ENCODE data around the gene GRK3. TPM values are rescaled to one million over a fixed set of nuclear protein-coding genes. Genes with fewer than 3 reads are reported as not detected.

The GRK3 gene
- total RNA-seq, 1 donor from 2014 or later, result 7.1 TPM

GRCh38 chr22:25742918-25743708 lies 178.6 kb downstream of the GRK3 start:
- H3K27me3 Mint-ChIP-seq (ENCODE audit: unreplicated experiment), result peaks cover 5% of the 10 kb centered on the region
- H3K27ac Mint-ChIP-seq (ENCODE audit: unreplicated experiment), result no peak overlapping the region
- H3K9me3 Mint-ChIP-seq (ENCODE audit: unreplicated experiment), result no peaks in the 10 kb centered on the region
- DNase-seq (ENCODE audit: low spot score), result no peak
- H3K4me1 Mint-ChIP-seq (ENCODE audit: unreplicated experiment), result no peaks in the 10 kb centered on the region
- no peaks in the 10 kb centered on the region for H3K36me3 Mint-ChIP-seq (ENCODE audit: low read depth, unreplicated experiment)
- H3K4me3 Mint-ChIP-seq (ENCODE audit: unreplicated experiment), result no peak overlapping the region
- TF ChIP-seq, protein P1, sequence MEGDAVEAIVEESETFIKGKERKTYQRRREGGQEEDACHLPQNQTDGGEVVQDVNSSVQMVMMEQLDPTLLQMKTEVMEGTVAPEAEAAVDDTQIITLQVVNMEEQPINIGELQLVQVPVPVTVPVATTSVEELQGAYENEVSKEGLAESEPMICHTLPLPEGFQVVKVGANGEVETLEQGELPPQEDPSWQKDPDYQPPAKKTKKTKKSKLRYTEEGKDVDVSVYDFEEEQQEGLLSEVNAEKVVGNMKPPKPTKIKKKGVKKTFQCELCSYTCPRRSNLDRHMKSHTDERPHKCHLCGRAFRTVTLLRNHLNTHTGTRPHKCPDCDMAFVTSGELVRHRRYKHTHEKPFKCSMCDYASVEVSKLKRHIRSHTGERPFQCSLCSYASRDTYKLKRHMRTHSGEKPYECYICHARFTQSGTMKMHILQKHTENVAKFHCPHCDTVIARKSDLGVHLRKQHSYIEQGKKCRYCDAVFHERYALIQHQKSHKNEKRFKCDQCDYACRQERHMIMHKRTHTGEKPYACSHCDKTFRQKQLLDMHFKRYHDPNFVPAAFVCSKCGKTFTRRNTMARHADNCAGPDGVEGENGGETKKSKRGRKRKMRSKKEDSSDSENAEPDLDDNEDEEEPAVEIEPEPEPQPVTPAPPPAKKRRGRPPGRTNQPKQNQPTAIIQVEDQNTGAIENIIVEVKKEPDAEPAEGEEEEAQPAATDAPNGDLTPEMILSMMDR (IDR thresholded peaks at IDR 0.05; ENCODE audit: unreplicated experiment), result no peak

GRCh38 chr22:25744694-25745093 lies 180.2 kb downstream of the GRK3 start:
- H3K27me3 Mint-ChIP-seq (ENCODE audit: unreplicated experiment), result peaks cover 8% of the 10 kb centered on the region
- no peak overlapping the region for H3K4me3 Mint-ChIP-seq (ENCODE audit: unreplicated experiment)
- H3K4me1 Mint-ChIP-seq (ENCODE audit: unreplicated experiment), result no peaks in the 10 kb centered on the region
- H3K27ac Mint-ChIP-seq (ENCODE audit: unreplicated experiment), result no peak overlapping the region
- no peaks in the 10 kb centered on the region for H3K9me3 Mint-ChIP-seq (ENCODE audit: unreplicated experiment)
- H3K36me3 Mint-ChIP-seq (ENCODE audit: low read depth, unreplicated experiment), result no peaks in the 10 kb centered on the region
- TF ChIP-seq, protein P1 (IDR thresholded peaks at IDR 0.05; ENCODE audit: unreplicated experiment), result no peak
- no peak for DNase-seq (ENCODE audit: low spot score)

- no peak for DNase-seq (ENCODE audit: low spot score)
- TF ChIP-seq, protein P1 (IDR thresholded peaks at IDR 0.05; ENCODE audit: unreplicated experiment), result no peak
- H3K27me3 Mint-ChIP-seq (ENCODE audit: unreplicated experiment), result peaks cover 8% of the 10 kb centered on the region
- H3K27ac Mint-ChIP-seq (ENCODE audit: unreplicated experiment), result no peak overlapping the region
- H3K9me3 Mint-ChIP-seq (ENCODE audit: unreplicated experiment), result no peaks in the 10 kb centered on the region
- H3K4me1 Mint-ChIP-seq (ENCODE audit: unreplicated experiment), result no peaks in the 10 kb centered on the region
- no peak overlapping the region for H3K4me3 Mint-ChIP-seq (ENCODE audit: unreplicated experiment)
- no peaks in the 10 kb centered on the region for H3K36me3 Mint-ChIP-seq (ENCODE audit: low read depth, unreplicated experiment)
Observed at GRCh38 chr22:25745341-25746011, 181.0 kb downstream of the GRK3 start.

DNA sequence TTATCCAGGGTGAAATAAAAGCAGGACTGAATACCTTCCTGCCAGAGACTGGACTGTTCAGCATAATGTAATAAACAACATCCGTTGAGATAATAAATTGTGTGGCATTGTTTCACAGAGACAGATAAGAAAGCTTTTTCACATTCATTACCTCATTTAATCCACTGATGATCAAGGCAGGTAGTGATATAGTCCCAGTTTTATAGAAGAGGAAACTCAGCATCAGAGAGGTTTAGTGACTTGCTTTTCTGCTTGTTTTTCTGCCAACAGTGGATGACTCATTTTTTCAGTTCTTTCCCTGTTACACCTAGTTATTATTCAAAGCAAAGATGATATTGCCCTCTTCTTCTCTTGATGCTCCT lies 181.5 kb downstream of the GRK3 start:
- Mint-ChIP-seq H3K4me1 (ENCODE audit: unreplicated experiment) (no peaks in the 10 kb centered on the region), H3K9me3 (ENCODE audit: unreplicated experiment) (no peaks in the 10 kb centered on the region), H3K27me3 (ENCODE audit: unreplicated experiment) (peaks cover 8% of the 10 kb centered on the region), H3K27ac (ENCODE audit: unreplicated experiment) (no peak overlapping the region), H3K36me3 (ENCODE audit: low read depth, unreplicated experiment) (no peaks in the 10 kb centered on the region), H3K4me3 (ENCODE audit: unreplicated experiment) (no peak overlapping the region)
- TF ChIP-seq, protein P1 (IDR thresholded peaks at IDR 0.05; ENCODE audit: unreplicated experiment), result no peak
- no peak for DNase-seq (ENCODE audit: low spot score)

All from endothelial cell (in vitro differentiated cells).